Gastroesophageal sphincter (tissue), 4 donors: ENCODE measurements around the gene IL16. TPM values are rescaled to one million over a fixed set of nuclear protein-coding genes. Genes with fewer than 3 reads are reported as not detected.

Experiments
- ATAC-seq: fragments of 150-250 bp; one replicate; pipeline ENCODE4 v1.9.1; 2016; ENCODE audit warnings: mild to moderate bottlenecking, moderate library complexity
- H3K27ac ChIP-seq, 4 donors: fragments of 200-600 bp; sonication (generic) in 3 of 4; 1 replicate in 3 of 4; 2 replicates in 1 of 4; pipeline ENCODE4 v1.5.1; 2016 to 2019
- H3K27me3 ChIP-seq: fragments of 200-600 bp; sonication (generic); one replicate; pipeline ENCODE4 v1.5.1; 2019
- H3K36me3 ChIP-seq, 2 donors: fragments of 200-600 bp; sonication (generic); one replicate each; pipeline ENCODE4 v1.5.1; 2019; ENCODE audit warnings: control low read depth in 1 of 2
- H3K4me1 ChIP-seq, 3 donors: fragments of 200-600 bp; sonication (generic); 1 replicate in 2 of 3; 2 replicates in 1 of 3; pipeline ENCODE4 v1.5.1; 2016 to 2019; ENCODE audit warnings: control low read depth in 2 of 3
- H3K4me3 ChIP-seq, 2 donors: fragments of 200-600 bp; sonication (generic); one replicate each; pipeline ENCODE4 v1.5.1; 2019; ENCODE audit warnings: mild to moderate bottlenecking in 1 of 2, moderate library complexity in 1 of 2
- H3K9me3 ChIP-seq, 3 donors: fragments of 200-600 bp; sonication (generic); one replicate each; pipeline ENCODE4 v1.5.1; 2017 to 2019; ENCODE audit warnings: control low read depth in 2 of 3
- EP300 ChIP-seq: sonication (generic); formaldehyde crosslinking; IDR thresholded peaks from one replicate; pipeline ENCODE4 v1.6.1; 2017; ENCODE audit warnings: antibody characterized with exemption, mild to moderate bottlenecking
- POLR2A ChIP-seq, 2 donors: fragments of 450-650 bp; IDR thresholded peaks; one replicate each; pipeline ENCODE4 v1.6.1; 2017; ENCODE audit warnings: antibody characterized with exemption in 2 of 2, mild to moderate bottlenecking in 2 of 2, moderate library complexity in 1 of 2
- POLR2AphosphoS5 ChIP-seq: sonication (generic); formaldehyde crosslinking; IDR thresholded peaks from one replicate; pipeline ENCODE4 v1.6.1; 2017; ENCODE audit warnings: antibody characterized with exemption
- WGBS, 2 donors: methylation state at CpG; one replicate each; pipeline ENCODE4 v1.1.5; 2018; ENCODE audit warnings: low coverage in 1 of 2; 5-methylcytosine and 5-hydroxymethylcytosine counted together
- total RNA-seq, 4 donors: library from RNA; depleted of rRNA; stranded (reverse); fragments of >200 nt; gene quantifications; one replicate each; pipeline ENCODE4 v1.1.0, GENCODE V29; 2016
- TF ChIP-seq, protein P1 (sequence below), 4 experiments: fragments of 200-600 bp in 2 of 4; fragments of 450-650 bp in 2 of 4; sonication (generic) in 1 of 4; IDR thresholded peaks; one replicate each; pipeline ENCODE4 v1.5.1; 2017 to 2019; ENCODE audit warnings: antibody characterized with exemption in 4 of 4, mild to moderate bottlenecking in 2 of 4, moderate library complexity in 2 of 4

IL16 gene
- total RNA-seq, 4 donors from 2014 or later: 15.0 to 35.2 (median 23.6) TPM

DNA sequence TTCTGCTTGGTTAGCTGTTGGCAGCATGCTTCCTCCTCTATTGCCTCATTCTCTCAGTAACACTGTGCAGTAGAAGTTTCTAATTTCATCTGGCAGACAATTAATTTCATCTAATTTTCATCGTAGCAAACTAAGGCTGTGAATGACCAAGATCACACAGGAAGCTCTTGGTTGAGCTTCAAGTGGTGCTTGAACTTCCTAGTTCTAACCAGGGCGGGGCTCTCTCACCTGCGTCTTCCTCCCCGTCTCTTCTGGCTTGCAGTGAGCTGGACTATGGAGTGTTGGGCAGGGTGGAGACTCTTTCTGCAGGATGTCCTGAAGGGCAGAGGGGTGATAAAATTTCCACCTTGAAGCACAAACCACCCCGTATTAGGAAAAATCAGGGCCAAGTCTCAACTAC, 2.0 kb upstream of the IL16 start:
- H3K27ac ChIP-seq: peak overlapping the region in 1 of 4 donors; percentile 53
- no peak for ATAC-seq
- WGBS, 2 donors: 58% methylated on average over 2 of the region's 5 CpGs; no CpG with 5 or more reads in 1 of the 2 donors
- H3K4me3 ChIP-seq: no peak overlapping the region
- peaks cover 0 to 19% (median 0%) of the 10 kb centered on the region in 3 donors for H3K4me1 ChIP-seq
- TF ChIP-seq POLR2AphosphoS5 (no peak), EP300 (no peak), POLR2A (IDR thresholded peaks at IDR 0.05) (no peak)
- TF ChIP-seq, protein P1, sequence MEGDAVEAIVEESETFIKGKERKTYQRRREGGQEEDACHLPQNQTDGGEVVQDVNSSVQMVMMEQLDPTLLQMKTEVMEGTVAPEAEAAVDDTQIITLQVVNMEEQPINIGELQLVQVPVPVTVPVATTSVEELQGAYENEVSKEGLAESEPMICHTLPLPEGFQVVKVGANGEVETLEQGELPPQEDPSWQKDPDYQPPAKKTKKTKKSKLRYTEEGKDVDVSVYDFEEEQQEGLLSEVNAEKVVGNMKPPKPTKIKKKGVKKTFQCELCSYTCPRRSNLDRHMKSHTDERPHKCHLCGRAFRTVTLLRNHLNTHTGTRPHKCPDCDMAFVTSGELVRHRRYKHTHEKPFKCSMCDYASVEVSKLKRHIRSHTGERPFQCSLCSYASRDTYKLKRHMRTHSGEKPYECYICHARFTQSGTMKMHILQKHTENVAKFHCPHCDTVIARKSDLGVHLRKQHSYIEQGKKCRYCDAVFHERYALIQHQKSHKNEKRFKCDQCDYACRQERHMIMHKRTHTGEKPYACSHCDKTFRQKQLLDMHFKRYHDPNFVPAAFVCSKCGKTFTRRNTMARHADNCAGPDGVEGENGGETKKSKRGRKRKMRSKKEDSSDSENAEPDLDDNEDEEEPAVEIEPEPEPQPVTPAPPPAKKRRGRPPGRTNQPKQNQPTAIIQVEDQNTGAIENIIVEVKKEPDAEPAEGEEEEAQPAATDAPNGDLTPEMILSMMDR (IDR thresholded peaks at IDR 0.05): no peak
- no peaks in the 10 kb centered on the region for H3K9me3 ChIP-seq
- peaks cover 14% of the 10 kb centered on the region for H3K27me3 ChIP-seq
- H3K36me3 ChIP-seq: no peaks in the 10 kb centered on the region

DNA sequence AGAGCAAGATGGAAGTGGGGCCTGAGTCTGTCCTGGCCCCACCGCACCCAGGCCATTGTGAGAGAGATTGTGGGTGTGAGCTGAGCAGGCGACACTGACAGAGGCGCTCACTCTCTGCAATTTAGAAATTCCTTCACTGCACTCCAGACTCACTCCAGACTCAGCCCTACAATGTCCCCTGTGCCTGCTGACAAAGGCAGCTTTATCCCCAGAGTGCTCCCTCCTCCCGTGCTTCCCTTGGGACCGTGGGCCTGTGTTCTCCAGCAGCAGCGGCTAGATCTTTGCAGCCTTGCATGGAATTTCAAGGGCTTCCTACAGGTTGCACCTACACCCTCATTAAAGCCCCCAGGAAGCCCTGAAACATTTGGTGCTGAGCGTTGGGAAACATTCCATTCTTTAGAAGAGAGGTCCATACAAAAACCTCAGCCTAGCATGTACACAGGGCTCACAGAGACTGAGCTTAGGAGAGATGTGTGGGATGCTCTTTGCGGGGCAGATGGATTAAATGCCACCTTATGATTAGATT, 1.3 kb upstream of the IL16 start:
- Histone ChIP-seq H3K36me3 (no peaks in the 10 kb centered on the region), H3K4me3 (no peak overlapping the region), H3K27me3 (peaks cover 14% of the 10 kb centered on the region), H3K27ac (peak overlapping the region in 1 of 4 donors; percentile 53), H3K9me3 (no peaks in the 10 kb centered on the region), H3K4me1 (peaks cover 0 to 19% (median 0%) of the 10 kb centered on the region in 3 donors)
- TF ChIP-seq POLR2AphosphoS5 (no peak), EP300 (no peak), POLR2A (IDR thresholded peaks at IDR 0.05) (no peak)
- TF ChIP-seq, protein P1 (IDR thresholded peaks at IDR 0.05): no peak
- no peak for ATAC-seq
- WGBS, 2 donors: 47 to 65% methylated on average over 3 to 4 of the region's 8 CpGs

DNA sequence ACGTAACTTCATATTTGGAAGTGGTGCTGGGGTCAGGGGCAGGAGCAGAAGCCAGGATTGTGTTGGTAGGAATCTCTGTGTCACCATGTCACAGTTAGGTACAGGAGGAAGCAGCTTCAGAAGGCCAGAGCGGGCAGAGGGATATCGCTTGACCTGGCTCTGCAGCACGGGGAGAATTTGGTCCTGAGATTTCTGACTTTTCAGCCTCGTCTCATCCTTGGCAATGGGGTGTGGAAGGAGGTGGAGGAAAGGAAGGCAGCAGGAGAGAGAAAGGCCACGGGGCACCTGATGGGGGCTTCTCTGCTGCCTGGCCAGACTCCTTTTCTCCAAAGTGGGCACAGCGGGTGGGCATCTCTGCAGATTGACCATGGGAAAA, 564 bp downstream of the IL16 start:
- Histone ChIP-seq H3K27ac (peak overlapping the region in 1 of 4 donors; percentile 12), H3K4me1 (peaks cover 0 to 19% (median 0%) of the 10 kb centered on the region in 3 donors), H3K4me3 (no peak overlapping the region), H3K27me3 (peaks cover 14% of the 10 kb centered on the region), H3K36me3 (no peaks in the 10 kb centered on the region), H3K9me3 (no peaks in the 10 kb centered on the region)
- TF ChIP-seq POLR2A (IDR thresholded peaks at IDR 0.05): no peak
- TF ChIP-seq POLR2AphosphoS5: no peak
- TF ChIP-seq EP300: no peak
- ATAC-seq: no peak
- 84 to 87% methylated on average over 5 to 7 of the region's 7 CpGs for WGBS, 2 donors

DNA sequence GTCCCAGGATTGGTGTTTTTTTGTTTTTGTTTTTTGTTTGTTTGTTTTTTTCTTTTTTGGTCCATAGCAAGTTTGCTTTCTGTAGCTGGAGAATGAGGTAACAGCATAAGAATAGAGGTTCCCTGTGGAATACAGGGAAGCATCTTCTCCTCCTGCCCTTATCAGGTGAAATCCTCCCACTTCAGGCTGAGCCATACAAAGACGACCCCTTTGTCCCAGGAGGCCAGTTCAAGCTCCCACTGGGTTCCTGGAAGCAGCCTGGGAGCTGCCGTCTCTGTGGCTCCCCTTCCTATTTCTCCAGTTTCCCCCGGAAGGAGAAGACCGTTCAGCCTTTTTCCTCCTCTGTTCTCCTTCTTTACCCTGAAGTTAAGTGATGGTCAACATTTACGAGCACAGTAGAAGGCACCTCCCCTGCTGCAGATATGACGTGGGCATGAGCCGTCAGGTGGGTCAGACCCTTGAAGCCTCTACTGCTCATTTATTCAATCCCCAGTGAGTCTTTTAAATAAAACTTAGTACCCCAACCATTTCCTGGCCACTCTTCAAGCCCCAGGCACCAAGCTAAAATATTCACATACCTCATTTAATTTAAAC, 1.1 kb downstream of the IL16 start:
- peaks cover 0 to 19% (median 0%) of the 10 kb centered on the region in 3 donors for H3K4me1 ChIP-seq
- no peaks in the 10 kb centered on the region for H3K36me3 ChIP-seq
- WGBS, 2 donors: 76 to 80% methylated on average over 7 of the region's 7 CpGs
- TF ChIP-seq, protein P1 (IDR thresholded peaks at IDR 0.05): no peak
- no peak for TF ChIP-seq POLR2A (IDR thresholded peaks at IDR 0.05)
- no peak for TF ChIP-seq POLR2AphosphoS5
- TF ChIP-seq EP300: no peak
- H3K27ac ChIP-seq: peak overlapping the region in 1 of 4 donors; percentile 12
- ATAC-seq: no peak
- H3K4me3 ChIP-seq: no peak overlapping the region
- H3K27me3 ChIP-seq: peaks cover 14% of the 10 kb centered on the region
- H3K9me3 ChIP-seq: no peaks in the 10 kb centered on the region

DNA sequence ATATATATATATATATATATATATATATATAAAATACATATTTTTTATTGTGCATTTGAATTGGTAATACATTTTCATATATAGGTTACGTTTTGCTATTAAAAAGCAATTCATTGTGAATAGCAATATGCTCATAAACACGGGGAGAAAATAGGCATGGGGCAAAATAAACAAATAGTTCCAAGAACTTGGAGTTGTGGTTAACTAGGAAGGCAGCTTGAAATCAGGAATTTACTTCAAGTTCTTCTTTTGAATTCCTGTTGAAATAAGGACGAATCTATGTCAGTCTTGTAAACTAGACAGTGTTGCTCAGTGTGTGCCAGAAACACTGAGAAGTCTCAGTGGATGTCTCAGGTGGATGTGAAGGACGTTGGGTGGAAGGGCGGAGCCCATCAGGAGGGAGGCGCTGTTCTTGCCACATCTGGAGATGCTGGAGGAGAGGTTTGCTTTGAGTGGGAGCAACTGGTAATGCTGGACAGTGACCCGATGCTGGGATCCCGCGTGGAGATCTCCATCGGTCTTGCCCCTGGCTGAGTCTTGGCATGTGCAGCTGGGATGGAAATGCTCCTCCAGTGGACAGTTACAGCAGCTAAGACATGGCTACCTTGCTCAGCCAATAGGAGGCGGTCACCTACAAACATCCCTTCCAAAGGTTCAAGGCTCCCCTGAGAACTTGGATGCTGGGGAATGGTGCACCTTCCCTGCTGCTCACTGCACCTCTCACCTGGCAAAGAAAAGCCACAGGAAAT, 2.5 kb downstream of the IL16 start:
- ATAC-seq: no peak
- 80 to 86% methylated on average over 5 to 9 of the region's 11 CpGs for WGBS, 2 donors
- H3K4me3 ChIP-seq: no peak overlapping the region
- no peak for TF ChIP-seq POLR2AphosphoS5
- no peak for TF ChIP-seq EP300
- TF ChIP-seq POLR2A (IDR thresholded peaks at IDR 0.05): no peak
- TF ChIP-seq, protein P1 (IDR thresholded peaks at IDR 0.05): no peak
- H3K9me3 ChIP-seq: no peaks in the 10 kb centered on the region
- H3K27ac ChIP-seq: no peak overlapping the region
- H3K36me3 ChIP-seq: no peaks in the 10 kb centered on the region
- H3K4me1 ChIP-seq: peaks cover 0 to 19% (median 0%) of the 10 kb centered on the region in 3 donors
- peaks cover 14% of the 10 kb centered on the region for H3K27me3 ChIP-seq
